NB4 (cell line): Measurements from ENCODE around the gene GLB1L.
"Not testable (repeated sequence)": the region's sequence is repeated elsewhere in the genome, so short reads cannot be mapped to it uniquely, and the experiment has no call there.

Source experiments
- CTCF ChIP-seq: IDR thresholded peaks from one replicate; pipeline ENCODE4 v1.5.1; 2012; ENCODE audit warnings: low read depth, low read length
- POLR2A ChIP-seq: IDR thresholded peaks from 2 replicates; pipeline ENCODE4 v1.6.1; 2011; ENCODE audit warnings: mild to moderate bottlenecking; ENCODE audit not compliant: insufficient read length; ENCODE audit errors: extremely low read depth

- not testable (repeated sequence) for TF ChIP-seq CTCF, POLR2A
Measured at GRCh38 chr2:219201331-219201730, 43.9 kb downstream of the GLB1L start.
